ENCODE measurements around the gene BSPRY.

The BSPRY gene

GRCh38 chr9:113364951-113365350, 15.6 kb downstream of the BSPRY start:
- TF ChIP-seq REST (IDR thresholded peaks at IDR 0.05; ENCODE audit: insufficient read depth in 1 of 2, low read depth in 2 of 2, low read length in 2 of 2) (no peak), FOXP2 (optimal IDR thresholded peaks at IDR 0.05; ENCODE audit: borderline replicate concordance, extremely low read depth, extremely low read length, insufficient read depth) (no peak), SIN3A (IDR thresholded peaks at IDR 0.05; ENCODE audit: borderline replicate concordance, insufficient read depth, low read length) (no peak), POLR2AphosphoS5 (IDR thresholded peaks at IDR 0.05; ENCODE audit: low read depth, low read length) (no peak), TAF1 (IDR thresholded peaks at IDR 0.05; ENCODE audit: borderline replicate concordance, insufficient read depth, low read length) (no peak)

- no peak for TF ChIP-seq FOXP2 (optimal IDR thresholded peaks at IDR 0.05; ENCODE audit: borderline replicate concordance, extremely low read depth, extremely low read length, insufficient read depth)
- TF ChIP-seq REST (IDR thresholded peaks at IDR 0.05; ENCODE audit: insufficient read depth in 1 of 2, low read depth in 2 of 2, low read length in 2 of 2): no peak
- TF ChIP-seq SIN3A (IDR thresholded peaks at IDR 0.05; ENCODE audit: borderline replicate concordance, insufficient read depth, low read length): no peak
- no peak for TF ChIP-seq TAF1 (IDR thresholded peaks at IDR 0.05; ENCODE audit: borderline replicate concordance, insufficient read depth, low read length)
- no peak for TF ChIP-seq POLR2AphosphoS5 (IDR thresholded peaks at IDR 0.05; ENCODE audit: low read depth, low read length)
These were observed 19.1 kb downstream of the BSPRY start for GRCh38 chr9:113368348-113368981.

- TF ChIP-seq SIN3A (IDR thresholded peaks at IDR 0.05; ENCODE audit: borderline replicate concordance, insufficient read depth, low read length) (no peak), FOXP2 (optimal IDR thresholded peaks at IDR 0.05; ENCODE audit: borderline replicate concordance, extremely low read depth, extremely low read length, insufficient read depth) (no peak), TAF1 (IDR thresholded peaks at IDR 0.05; ENCODE audit: borderline replicate concordance, insufficient read depth, low read length) (no peak), POLR2AphosphoS5 (IDR thresholded peaks at IDR 0.05; ENCODE audit: low read depth, low read length) (no peak), REST (IDR thresholded peaks at IDR 0.05; ENCODE audit: insufficient read depth in 1 of 2, low read depth in 2 of 2, low read length in 2 of 2) (no peak)
These were observed 19.9 kb downstream of the BSPRY start for GRCh38 chr9:113368982-113369854.

- TF ChIP-seq TAF1 (IDR thresholded peaks at IDR 0.05; ENCODE audit: borderline replicate concordance, insufficient read depth, low read length): no peak
- TF ChIP-seq REST (IDR thresholded peaks at IDR 0.05; ENCODE audit: insufficient read depth in 1 of 2, low read depth in 2 of 2, low read length in 2 of 2): no peak
- no peak for TF ChIP-seq SIN3A (IDR thresholded peaks at IDR 0.05; ENCODE audit: borderline replicate concordance, insufficient read depth, low read length)
- no peak for TF ChIP-seq FOXP2 (optimal IDR thresholded peaks at IDR 0.05; ENCODE audit: borderline replicate concordance, extremely low read depth, extremely low read length, insufficient read depth)
- TF ChIP-seq POLR2AphosphoS5 (IDR thresholded peaks at IDR 0.05; ENCODE audit: low read depth, low read length): no peak
These were observed 20.5 kb downstream of the BSPRY start for GRCh38 chr9:113369855-113370140.

Measured in PFSK-1 (cell line).